Left colon (tissue), 2 donors: ENCODE measurements around the gene INTS3. TPM values are rescaled to one million over a fixed set of nuclear protein-coding genes. Genes with fewer than 3 reads are reported as not detected.

Source experiments
- ATAC-seq: fragments of 200-7000 bp; cut with Tn5 transposase; one replicate; pipeline ENCODE4 v1.9.1; 2020; ENCODE audit warnings: mild to moderate bottlenecking, moderate library complexity
- DNase-seq, 2 donors: peaks; one replicate each; pipeline ENCODE4 v3.0.0-alpha.2; 2020
- intact Hi-C, 2 donors: fragments of 100-400 bp; cut with DNase I in 1 of 2; cut with micrococcal nuclease in 1 of 2; formaldehyde crosslinking; loops; one replicate each; pipeline versions ENCODE4 v1.11.2 to v1.14.0; 2022; cut with DNase I, micrococcal nuclease
- microRNA-seq, 2 donors: library from miRNA; unstranded; fragments of <30 nt; microRNA quantifications; one replicate each; pipeline versions ENCODE4 v1.1.0 to v1.2.0, GENCODE V29; 2020
- total RNA-seq, 2 donors: library from RNA; stranded (reverse); fragmentation: NEBNext Ultra II Directional; extraction: Animal tissue kit (Norgen Biotek cat#: 25700); gene quantifications; one replicate each; pipeline ENCODE4 v1.2.1, GENCODE V29; 2021
- donor health status: DM: no; HTN: no; CAD: no.
- donor health status: DM: yes; HTN: yes; CAD: no.

The INTS3 gene
- total RNA-seq, 2 donors from 2014 or later, result 25.8 to 28.1 TPM

DNA sequence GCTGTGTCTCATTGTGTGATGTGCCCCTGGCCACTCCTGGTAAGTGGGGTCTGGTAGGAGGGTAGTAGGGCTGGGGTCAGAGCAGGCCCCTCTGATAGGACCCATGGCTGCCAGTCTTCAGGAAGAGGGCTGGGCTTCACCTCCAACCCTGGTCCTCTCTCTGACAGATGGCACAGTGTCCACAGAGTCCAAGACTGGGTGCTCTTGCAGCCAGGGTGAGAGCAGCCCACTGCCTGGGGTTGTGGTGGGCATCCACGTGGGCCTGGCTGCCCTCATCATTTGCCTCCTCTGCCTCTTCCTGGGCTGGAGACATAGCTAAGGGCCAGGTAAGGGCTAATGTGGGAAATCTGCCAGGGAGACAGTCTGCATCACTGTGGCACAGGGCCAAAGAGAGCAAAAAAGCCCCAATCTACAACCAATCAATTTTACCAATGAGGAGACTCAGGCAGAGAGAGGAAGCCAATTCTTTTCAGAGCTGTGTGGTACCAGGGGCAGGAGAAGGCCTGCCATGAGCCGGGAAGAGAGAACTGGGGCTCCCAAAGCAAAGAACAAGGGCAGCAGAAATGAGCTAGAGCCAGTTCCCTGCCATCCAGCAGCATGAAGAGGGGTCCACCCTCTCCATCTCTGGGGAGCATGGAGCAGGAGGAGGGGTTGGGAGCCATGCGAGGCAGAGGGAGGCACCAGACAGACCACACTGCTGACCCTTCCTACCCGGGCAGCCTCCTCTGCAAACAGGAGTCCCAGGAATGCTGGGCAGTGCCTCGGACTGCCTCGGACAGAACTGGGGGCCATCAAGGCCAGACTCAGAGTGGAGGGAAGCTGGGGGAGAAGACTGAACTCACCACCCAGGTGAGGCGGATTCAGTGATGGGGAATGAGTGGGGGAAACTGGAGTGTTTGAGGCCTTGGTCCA lies 74.2 kb downstream of the INTS3 start:
- DNase-seq, result no peak
- ATAC-seq, result no peak
- intact Hi-C loops, result no loop called here

DNA sequence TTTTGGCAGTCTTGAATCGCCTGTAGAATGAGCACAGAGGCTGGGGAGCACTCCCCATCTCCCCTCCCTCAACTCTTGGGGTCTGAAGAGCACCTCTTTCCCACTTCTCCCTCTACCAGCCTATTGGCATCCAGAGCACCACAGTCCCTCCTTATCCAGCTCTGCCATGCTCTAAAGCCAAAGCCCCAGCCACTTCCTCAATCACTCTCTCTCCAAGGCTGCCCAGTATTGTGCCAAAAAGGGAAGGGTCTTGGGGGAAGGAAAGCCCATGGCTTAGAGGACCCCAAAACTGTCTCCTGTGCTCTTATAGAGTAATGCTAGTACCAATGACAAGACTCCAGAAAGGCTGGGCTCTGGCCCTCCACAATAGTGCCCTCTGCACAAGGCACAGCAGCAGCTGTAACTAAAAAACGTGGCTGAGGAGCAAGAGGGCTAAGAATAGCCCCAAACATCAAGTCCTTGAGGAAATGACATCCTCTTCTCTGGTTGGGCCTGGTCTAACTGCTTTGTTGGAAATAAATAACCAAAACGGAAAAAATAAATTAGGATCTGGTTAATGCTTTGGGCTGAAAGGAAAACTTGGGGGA lies 75.7 kb downstream of the INTS3 start:
- ATAC-seq (no peak), DNase-seq (no peak)
- intact Hi-C loops, result no loop called here

DNA sequence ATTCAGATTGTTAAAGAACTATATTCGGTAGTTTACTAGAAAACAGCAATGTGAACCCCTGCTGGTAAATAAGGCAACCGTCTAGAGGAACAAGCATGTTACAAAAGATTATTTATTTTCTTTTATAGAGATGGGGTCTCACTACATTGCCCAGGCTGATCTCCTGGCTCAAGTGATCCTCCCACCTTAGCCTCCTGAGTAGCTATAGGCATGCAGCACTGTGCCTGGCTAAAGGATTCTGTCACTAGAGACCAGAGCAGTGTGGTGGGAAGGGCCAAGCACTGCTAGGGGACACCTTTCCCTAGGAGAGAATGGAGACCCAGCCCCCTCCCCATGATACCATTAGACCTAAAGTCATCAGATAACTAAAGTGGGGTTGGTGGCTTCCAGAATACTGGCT lies 76.3 kb downstream of the INTS3 start:
- ATAC-seq, result no peak
- DNase-seq, result no peak
- intact Hi-C loops, result no loop called here

DNA sequence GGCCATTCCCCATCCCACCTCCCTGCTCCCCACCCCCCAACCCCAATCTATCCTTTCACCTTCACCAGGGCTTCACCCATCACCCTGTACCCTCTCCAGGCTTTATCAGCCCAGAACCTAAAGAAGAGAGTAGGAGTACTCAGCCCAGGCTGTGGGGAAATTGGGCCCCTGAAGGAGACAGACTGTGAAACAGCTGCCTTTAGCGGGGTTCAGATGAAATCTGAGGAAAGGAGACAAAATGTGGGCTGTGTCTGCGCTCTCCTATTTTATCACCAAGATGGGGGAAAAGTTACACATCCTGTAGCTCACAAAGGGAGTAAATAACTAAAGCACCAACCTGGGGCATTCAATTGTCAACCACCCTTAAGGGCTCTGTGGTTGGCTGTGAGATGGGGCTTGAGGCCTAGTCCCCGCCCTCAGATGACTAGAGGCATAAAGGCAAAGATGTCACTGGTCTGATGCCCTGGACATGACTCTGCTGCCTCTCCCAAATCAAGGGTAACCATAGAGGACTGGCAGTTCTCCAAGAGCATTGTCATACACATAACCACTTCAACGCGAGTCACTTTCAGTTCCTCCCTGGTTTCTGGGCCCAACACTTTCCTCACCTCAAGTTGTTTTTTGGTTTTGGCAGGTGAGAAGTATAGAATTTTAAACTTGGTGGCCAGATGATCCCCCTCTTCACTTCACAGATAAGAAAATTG lies 77.3 kb downstream of the INTS3 start:
- ATAC-seq (peak; percentile 49), DNase-seq (peak in 1 of 2 donors; percentile 51)
- intact Hi-C loops, result no loop called here

DNA sequence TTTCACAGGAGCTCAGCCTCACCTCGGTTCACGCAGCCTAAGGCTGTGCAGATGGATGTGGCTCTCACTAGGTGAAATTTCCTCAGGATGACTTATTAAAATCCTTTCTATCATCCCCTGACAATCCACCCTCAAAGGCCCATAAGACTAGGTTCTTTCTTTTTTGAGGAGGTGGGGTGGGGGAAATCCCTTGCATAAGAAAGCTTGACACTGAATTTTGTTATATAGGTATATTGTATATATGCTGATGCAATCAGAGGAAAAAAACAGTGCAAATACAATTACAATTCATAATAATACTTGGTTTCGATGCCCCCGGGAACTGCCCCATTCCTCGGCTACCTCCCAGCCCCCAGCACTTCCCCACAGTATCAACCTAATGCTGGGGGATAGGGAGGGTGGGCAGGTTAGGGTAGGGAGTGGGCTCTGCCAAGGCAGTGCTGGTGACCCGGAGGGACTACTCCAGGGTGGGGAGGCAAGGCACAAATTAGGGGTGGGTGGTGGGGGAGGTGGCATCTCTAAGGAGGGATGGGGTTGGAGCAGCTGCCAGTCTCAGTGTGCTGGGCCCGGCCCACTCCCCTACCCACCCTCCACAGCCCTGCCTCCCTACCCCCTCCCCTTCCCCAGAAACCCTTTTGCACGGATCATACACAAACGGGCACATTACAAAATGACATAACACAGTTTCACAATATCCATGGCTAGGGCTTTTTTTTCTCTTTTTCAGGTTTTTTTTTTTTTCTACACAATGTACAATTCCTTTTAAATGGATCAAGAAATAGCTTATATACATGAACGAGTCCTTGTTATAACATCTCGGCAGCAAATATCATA lies 78.3 kb downstream of the INTS3 start:
- DNase-seq (no peak), ATAC-seq (no peak)
- intact Hi-C loops, result no loop called here

DNA sequence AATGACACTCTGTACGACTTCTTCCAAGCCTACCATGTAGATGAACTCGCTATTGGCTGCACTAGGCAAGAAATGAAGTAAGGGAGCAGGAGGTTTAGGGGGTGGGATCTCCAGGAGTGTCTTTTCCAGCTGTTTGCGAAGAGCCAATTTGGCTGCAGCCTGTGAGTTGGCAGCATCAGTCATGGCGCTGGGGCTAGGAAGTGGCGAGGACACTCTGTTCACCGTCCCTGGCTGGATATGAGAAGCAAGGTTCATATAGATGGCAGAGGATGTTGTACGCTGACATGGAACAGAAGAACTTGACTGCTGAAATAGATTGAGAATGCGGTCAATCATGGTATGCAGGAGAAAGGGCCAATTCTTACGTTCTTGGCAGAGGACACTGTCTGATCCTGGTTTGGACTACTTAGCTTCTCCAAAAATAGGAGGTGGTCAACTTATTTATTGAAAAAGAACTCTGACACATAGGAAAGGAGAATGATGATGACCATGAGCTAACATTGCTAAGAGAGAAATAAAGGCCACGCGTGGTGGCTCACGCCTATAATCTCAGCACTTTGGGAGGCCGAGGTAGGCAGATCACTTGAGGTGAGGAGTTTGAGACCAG lies 88.5 kb downstream of the INTS3 start:
- no peak for ATAC-seq
- intact Hi-C loops, result no loop called here
- no peak for DNase-seq

DNA sequence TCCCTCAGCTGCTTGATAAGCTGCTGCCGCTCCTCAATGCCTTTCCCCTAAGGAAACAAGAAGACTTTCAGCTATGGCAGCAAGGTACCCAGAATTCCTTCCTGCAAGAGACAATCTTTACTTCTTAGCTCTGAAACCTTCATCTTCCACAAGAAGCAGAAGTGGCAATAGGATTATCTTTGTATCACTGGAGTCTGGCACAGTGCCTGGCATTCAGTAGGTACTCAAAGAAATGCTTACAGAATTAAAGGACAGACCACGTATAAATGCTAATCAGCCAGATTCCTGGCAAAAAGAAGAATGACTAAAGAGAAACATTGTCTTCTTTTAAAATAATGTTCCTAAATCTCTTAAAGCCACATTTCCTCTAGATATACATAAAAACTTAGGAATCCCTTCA lies 91.0 kb downstream of the INTS3 start:
- DNase-seq, result no peak
- no peak for ATAC-seq
- intact Hi-C loops, result no loop called here

Small RNAs within 50 kb of the gene (microRNA-seq; reads per million reads assigned to microRNA genes)
- gene MIR8083, result 0 reads per million in 2 donors

Other genes starting within 250 kb of the INTS3 start
- 1,000 to 10,000 TPM; 2,086 to 2,115 TPM for gene S100A6, start 192.1 kb upstream of the INTS3 start, total RNA-seq
- gene S100A5, start 187.1 kb upstream of the INTS3 start, total RNA-seq, result not detected
- 10 to 100 TPM; 36.1 to 79.4 TPM for gene S100A4, start 182.2 kb upstream of the INTS3 start, total RNA-seq
- not detected for gene S100A3, start 178.8 kb upstream of the INTS3 start, total RNA-seq
- gene S100A2, start 162.2 kb upstream of the INTS3 start, total RNA-seq, result 1 to 10 TPM in 1 of 2 donors, not detected in 1; 1.1 TPM
- 100 to 1,000 TPM; 191 to 231 TPM for gene S100A16, start 114.9 kb upstream of the INTS3 start, total RNA-seq
- gene S100A14, start 111.7 kb upstream of the INTS3 start, total RNA-seq, result 100 to 1,000 TPM; 443 to 453 TPM
- gene S100A13, start 100.5 kb upstream of the INTS3 start, total RNA-seq, result 10 to 100 TPM; 46.2 to 59.1 TPM
- gene S100A1, start 99.6 kb upstream of the INTS3 start, total RNA-seq, result 1 to 10 TPM; 1.6 to 1.9 TPM
- gene CHTOP, start 94.0 kb upstream of the INTS3 start, total RNA-seq, result 10 to 100 TPM; 54.0 to 61.5 TPM
- 10 to 100 TPM; 23.6 to 25.1 TPM for gene SNAPIN, start 69.3 kb upstream of the INTS3 start, total RNA-seq
- 100 to 1,000 TPM in 1 of 2 donors, 10 to 100 TPM in 1; 93.1 to 113 TPM for gene ILF2, start 57.1 kb upstream of the INTS3 start, total RNA-seq
- gene NPR1, start 49.4 kb upstream of the INTS3 start, total RNA-seq, result 1 to 10 TPM; 2.8 to 5.2 TPM
- gene SLC27A3, start 47.4 kb downstream of the INTS3 start, total RNA-seq, result 10 to 100 TPM; 22.5 to 24.8 TPM
- 10 to 100 TPM; 33.9 to 34.9 TPM for gene GATAD2B, start 194.9 kb downstream of the INTS3 start, total RNA-seq
- 10 to 100 TPM; 32.1 to 41.7 TPM for gene DENND4B, start 218.7 kb downstream of the INTS3 start, total RNA-seq
- gene CRTC2, start 230.6 kb downstream of the INTS3 start, total RNA-seq, result 10 to 100 TPM; 21.9 to 30.1 TPM
- 10 to 100 TPM; 68.8 to 70.9 TPM for gene SLC39A1, start 235.5 kb downstream of the INTS3 start, total RNA-seq
- gene CREB3L4, start 239.9 kb downstream of the INTS3 start, total RNA-seq, result 10 to 100 TPM; 18.2 to 21.5 TPM
- 100 to 1,000 TPM; 147 to 149 TPM for gene JTB, start 249.6 kb downstream of the INTS3 start, total RNA-seq